K562 (cell line): Measurements from ENCODE around the gene SRGAP3. TPM values are rescaled to one million over a fixed set of nuclear protein-coding genes. Genes with fewer than 3 reads are reported as not detected.
A peak's percentile ranks its signal among the peaks of the same experiment; 100 is the strongest.

Source experiments
- COPS2 ChIP-seq: fragments of 450-650 bp; conservative IDR thresholded peaks from 2 replicates; pipeline ENCODE4 v1.6.1; 2016; ENCODE audit warnings: mild to moderate bottlenecking, moderate library complexity
- L3MBTL2 ChIP-seq: fragments of 450-650 bp; IDR thresholded peaks from 2 replicates; pipeline ENCODE4 v1.6.1; 2016; ENCODE audit warnings: mild to moderate bottlenecking, moderate library complexity
- MXI1 ChIP-seq: IDR thresholded peaks from 2 replicates; pipeline ENCODE4 v1.6.1; 2011; ENCODE audit warnings: low read depth, mild to moderate bottlenecking, improper control_type of control experiment, low read length
- NFIX ChIP-seq: fragments of 250-450 bp; sonication (Bioruptor Pico); IDR thresholded peaks from 2 replicates; pipeline ENCODE4 v1.4.0; 2020; ENCODE audit warnings: low read depth, mild to moderate bottlenecking, moderate library complexity
- NR2F6 ChIP-seq: fragments of 450-650 bp; formaldehyde crosslinking; IDR thresholded peaks from 2 replicates; pipeline ENCODE4 v1.4.0; 2020; ENCODE audit warnings: mild to moderate bottlenecking
- PURB ChIP-seq: sonication (generic); formaldehyde crosslinking; IDR thresholded peaks from 2 replicates; pipeline ENCODE4 v1.9.0; 2021; ENCODE audit warnings: low read depth, mild to moderate bottlenecking, missing genetic modification reagents
- RAD51 ChIP-seq: fragments of 450-650 bp; IDR thresholded peaks from 2 replicates; pipeline ENCODE4 v1.7.1; 2016; ENCODE audit warnings: low read depth, mild to moderate bottlenecking, borderline replicate concordance
- TBL1XR1 ChIP-seq, 2 experiments: IDR thresholded peaks; 2 replicates each; pipeline ENCODE4 v1.6.1; 2012; ENCODE audit warnings: improper control_type of control experiment in 2 of 2, low read length in 2 of 2, mild to moderate bottlenecking in 1 of 2
- TEAD1 ChIP-seq, 2 experiments: fragments of 450-650 bp in 1 of 2; sonication (generic) in 1 of 2; formaldehyde crosslinking; IDR thresholded peaks; 2 replicates each; pipeline versions ENCODE4 v1.4.0 to v1.8.0; 2020 to 2022; ENCODE audit warnings: mild to moderate bottlenecking in 2 of 2, missing genetic modification reagents in 1 of 2
- ZNF134 ChIP-seq: fragments of 250-450 bp; sonication (Bioruptor Pico); conservative IDR thresholded peaks from 2 replicates; pipeline ENCODE4 v1.4.0; 2020
- polyA plus RNA-seq, 8 experiments: library from polyadenylated mRNA; depleted of rRNA in 4 of 8; stranded (reverse) in 5 of 8; unstranded in 3 of 8; fragments of >200 nt; fragmentation: Nextera tagmentation in 2 of 8; fragmentation: Illumina TruSeq in 1 of 8; extraction: Ambion mirVana in 2 of 8; extraction: Trizol in 1 of 8; gene quantifications; 2 replicates each; pipeline versions ENCODE4 v1.2.1 to v1.2.3, GENCODE V29; 2011 to 2014; ENCODE audit warnings: inconsistent platforms in 1 of 8, missing spikeins in 1 of 8
- total RNA-seq, 7 experiments: library from RNA; depleted of rRNA in 6 of 7; stranded (reverse); fragments of >200 nt in 6 of 7; fragmentation: Illumina TruSeq in 2 of 7; extraction: Trizol in 2 of 7; gene quantifications; 2 replicates each; pipeline versions ENCODE4 v1.2.1 to v1.2.3, GENCODE V29; 2011 to 2021; ENCODE audit warnings: low replicate concordance in 1 of 7
- TF ChIP-seq, protein P1 (sequence below): fragments of 250-450 bp; sonication (Bioruptor Pico); IDR thresholded peaks from 2 replicates; pipeline ENCODE4 v1.4.0; 2020; ENCODE audit warnings: mild to moderate bottlenecking, moderate library complexity, borderline replicate concordance
- TF ChIP-seq, protein P2 (sequence below): fragments of 250-450 bp; sonication (Bioruptor Pico); IDR thresholded peaks from 2 replicates; pipeline ENCODE4 v1.4.0; 2020
- TF ChIP-seq, protein P3 (sequence below), 2 experiments: fragments of 450-650 bp in 1 of 2; sonication (generic) in 1 of 2; formaldehyde crosslinking in 1 of 2; IDR thresholded peaks; 2 replicates each; pipeline versions ENCODE4 v1.7.1 to v1.9.0; 2016 to 2022; ENCODE audit warnings: inconsistent platforms in 1 of 2, mild to moderate bottlenecking in 1 of 2, missing genetic modification reagents in 1 of 2
- TF ChIP-seq, protein P4 (sequence below): fragments of 250-450 bp; sonication (Bioruptor Pico); IDR thresholded peaks from 2 replicates; pipeline ENCODE4 v1.8.0; 2021; ENCODE audit warnings: moderate library complexity, mild to moderate bottlenecking, inconsistent platforms

The SRGAP3 gene
- total and polyA plus RNA-seq, 9 of the 15 experiments (the other 6 are each of a cell fraction or from before 2014, with no cell fraction given): 0.11 to 0.85 (median 0.35) TPM; not detected in 2

DNA sequence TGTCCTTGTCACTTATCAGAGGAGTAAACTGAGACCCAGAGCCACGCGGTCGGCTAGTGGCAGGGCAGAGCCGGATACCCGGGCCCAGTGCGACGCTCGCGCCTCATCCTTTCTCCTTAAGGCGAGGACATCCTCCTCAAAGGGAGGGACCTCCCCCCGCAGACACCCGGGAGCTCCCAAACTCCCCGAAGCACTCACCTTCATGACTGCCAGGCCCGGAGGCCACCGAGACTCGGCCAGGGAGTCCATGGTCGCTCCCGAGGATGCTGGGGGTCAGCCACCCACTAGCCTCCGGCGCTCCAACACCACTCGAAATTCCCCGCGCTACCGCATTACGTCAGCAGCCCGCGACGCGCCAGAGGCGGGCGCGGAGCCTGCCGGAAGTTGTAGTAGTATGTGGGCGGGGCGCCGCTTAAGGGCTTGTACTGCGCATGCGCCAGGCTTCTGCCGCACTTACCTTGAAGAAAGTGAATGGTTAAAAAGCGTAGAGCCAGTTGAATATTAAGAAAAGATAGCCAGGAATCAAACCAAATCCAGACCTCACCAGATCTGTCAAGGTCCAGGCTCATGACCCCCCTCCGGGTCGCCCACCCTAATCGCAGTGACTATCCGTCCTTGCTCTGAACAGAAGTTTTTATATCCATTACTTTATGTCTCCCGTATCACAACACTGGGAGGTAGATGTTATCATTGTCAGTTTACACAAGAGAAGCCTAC lies 286.2 kb downstream of the SRGAP3 start, which contains the start of gene RAD18 (continued):
- TF ChIP-seq, protein P1, sequence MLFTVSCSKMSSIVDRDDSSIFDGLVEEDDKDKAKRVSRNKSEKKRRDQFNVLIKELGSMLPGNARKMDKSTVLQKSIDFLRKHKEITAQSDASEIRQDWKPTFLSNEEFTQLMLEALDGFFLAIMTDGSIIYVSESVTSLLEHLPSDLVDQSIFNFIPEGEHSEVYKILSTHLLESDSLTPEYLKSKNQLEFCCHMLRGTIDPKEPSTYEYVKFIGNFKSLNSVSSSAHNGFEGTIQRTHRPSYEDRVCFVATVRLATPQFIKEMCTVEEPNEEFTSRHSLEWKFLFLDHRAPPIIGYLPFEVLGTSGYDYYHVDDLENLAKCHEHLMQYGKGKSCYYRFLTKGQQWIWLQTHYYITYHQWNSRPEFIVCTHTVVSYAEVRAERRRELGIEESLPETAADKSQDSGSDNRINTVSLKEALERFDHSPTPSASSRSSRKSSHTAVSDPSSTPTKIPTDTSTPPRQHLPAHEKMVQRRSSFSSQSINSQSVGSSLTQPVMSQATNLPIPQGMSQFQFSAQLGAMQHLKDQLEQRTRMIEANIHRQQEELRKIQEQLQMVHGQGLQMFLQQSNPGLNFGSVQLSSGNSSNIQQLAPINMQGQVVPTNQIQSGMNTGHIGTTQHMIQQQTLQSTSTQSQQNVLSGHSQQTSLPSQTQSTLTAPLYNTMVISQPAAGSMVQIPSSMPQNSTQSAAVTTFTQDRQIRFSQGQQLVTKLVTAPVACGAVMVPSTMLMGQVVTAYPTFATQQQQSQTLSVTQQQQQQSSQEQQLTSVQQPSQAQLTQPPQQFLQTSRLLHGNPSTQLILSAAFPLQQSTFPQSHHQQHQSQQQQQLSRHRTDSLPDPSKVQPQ (CRISPR knock-in tag): no peak
- TF ChIP-seq PURB (CRISPR knock-in tag): no peak
- TF ChIP-seq L3MBTL2: peak; percentile 89
- TF ChIP-seq, protein P2, sequence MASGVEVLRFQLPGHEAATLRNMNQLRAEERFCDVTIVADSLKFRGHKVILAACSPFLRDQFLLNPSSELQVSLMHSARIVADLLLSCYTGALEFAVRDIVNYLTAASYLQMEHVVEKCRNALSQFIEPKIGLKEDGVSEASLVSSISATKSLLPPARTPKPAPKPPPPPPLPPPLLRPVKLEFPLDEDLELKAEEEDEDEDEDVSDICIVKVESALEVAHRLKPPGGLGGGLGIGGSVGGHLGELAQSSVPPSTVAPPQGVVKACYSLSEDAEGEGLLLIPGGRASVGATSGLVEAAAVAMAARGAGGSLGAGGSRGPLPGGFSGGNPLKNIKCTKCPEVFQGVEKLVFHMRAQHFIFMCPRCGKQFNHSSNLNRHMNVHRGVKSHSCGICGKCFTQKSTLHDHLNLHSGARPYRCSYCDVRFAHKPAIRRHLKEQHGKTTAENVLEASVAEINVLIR (CRISPR knock-in tag): peak; percentile 99
- no peak for TF ChIP-seq NR2F6 (CRISPR knock-in tag)
- TF ChIP-seq, protein P3, sequence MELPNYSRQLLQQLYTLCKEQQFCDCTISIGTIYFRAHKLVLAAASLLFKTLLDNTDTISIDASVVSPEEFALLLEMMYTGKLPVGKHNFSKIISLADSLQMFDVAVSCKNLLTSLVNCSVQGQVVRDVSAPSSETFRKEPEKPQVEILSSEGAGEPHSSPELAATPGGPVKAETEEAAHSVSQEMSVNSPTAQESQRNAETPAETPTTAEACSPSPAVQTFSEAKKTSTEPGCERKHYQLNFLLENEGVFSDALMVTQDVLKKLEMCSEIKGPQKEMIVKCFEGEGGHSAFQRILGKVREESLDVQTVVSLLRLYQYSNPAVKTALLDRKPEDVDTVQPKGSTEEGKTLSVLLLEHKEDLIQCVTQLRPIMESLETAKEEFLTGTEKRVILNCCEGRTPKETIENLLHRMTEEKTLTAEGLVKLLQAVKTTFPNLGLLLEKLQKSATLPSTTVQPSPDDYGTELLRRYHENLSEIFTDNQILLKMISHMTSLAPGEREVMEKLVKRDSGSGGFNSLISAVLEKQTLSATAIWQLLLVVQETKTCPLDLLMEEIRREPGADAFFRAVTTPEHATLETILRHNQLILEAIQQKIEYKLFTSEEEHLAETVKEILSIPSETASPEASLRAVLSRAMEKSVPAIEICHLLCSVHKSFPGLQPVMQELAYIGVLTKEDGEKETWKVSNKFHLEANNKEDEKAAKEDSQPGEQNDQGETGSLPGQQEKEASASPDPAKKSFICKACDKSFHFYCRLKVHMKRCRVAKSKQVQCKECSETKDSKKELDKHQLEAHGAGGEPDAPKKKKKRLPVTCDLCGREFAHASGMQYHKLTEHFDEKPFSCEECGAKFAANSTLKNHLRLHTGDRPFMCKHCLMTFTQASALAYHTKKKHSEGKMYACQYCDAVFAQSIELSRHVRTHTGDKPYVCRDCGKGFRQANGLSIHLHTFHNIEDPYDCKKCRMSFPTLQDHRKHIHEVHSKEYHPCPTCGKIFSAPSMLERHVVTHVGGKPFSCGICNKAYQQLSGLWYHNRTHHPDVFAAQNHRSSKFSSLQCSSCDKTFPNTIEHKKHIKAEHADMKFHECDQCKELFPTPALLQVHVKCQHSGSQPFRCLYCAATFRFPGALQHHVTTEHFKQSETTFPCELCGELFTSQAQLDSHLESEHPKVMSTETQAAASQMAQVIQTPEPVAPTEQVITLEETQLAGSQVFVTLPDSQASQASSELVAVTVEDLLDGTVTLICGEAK (IDR thresholded peaks at IDR 0.05): peak; percentile 79
- TF ChIP-seq, protein P3 (CRISPR knock-in tag; IDR thresholded peaks at IDR 0.05): no peak
- TF ChIP-seq TEAD1 (CRISPR knock-in tag; IDR thresholded peaks at IDR 0.05): peak; percentile 89 to 97
- TF ChIP-seq TBL1XR1 (IDR thresholded peaks at IDR 0.05; ENCODE audit: low read length in 2 of 2): peak in 1 of 2 experiments; percentile 93; a peak in 3 of 4 replicates
- TF ChIP-seq, protein P4, sequence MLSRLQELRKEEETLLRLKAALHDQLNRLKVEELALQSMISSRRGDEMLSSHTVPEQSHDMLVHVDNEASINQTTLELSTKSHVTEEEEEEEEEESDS (CRISPR knock-in tag): no peak
- no peak for TF ChIP-seq RAD51
- no peak for TF ChIP-seq MXI1
- TF ChIP-seq ZNF134 (CRISPR knock-in tag): no peak
- TF ChIP-seq NFIX (CRISPR knock-in tag): no peak
- no peak for TF ChIP-seq COPS2
